ENCODE measurements around the gene ZNF410. TPM values are rescaled to one million over a fixed set of nuclear protein-coding genes. Genes with fewer than 3 reads are reported as not detected.
A peak's percentile ranks its signal among the peaks of the same experiment; 100 is the strongest.

The ZNF410 gene
- polyA plus RNA-seq, 4 donors: 51.7 to 62.0 (median 58.1) TPM

GRCh38 chr14:73945159-73945670 lies 58.6 kb downstream of the ZNF410 start:
- no peak for DNase-seq (ENCODE audit: low read depth in 4 of 4, low spot score in 3 of 4)

GRCh38 chr14:73949752-73950734 lies 63.4 kb downstream of the ZNF410 start, which contains the start of the genes COQ6 and FAM161B:
Gene COQ6 (plus strand): TSS chr14:73950302. CDS start chr14:73950333, 31 bp downstream.
Gene FAM161B (minus strand): TSS chr14:73950094. CDS start chr14:73950026, 68 bp downstream.
- peak; percentile 89 to 96 (median 94) for DNase-seq (ENCODE audit: low read depth in 4 of 4, low spot score in 3 of 4)

GRCh38 chr14:73953731-73954130 lies 67.1 kb downstream of the ZNF410 start:
- DNase-seq (ENCODE audit: low read depth in 4 of 4, low spot score in 3 of 4): no peak

GRCh38 chr14:73955674-73956073 lies 69.0 kb downstream of the ZNF410 start:
- DNase-seq (ENCODE audit: low read depth in 4 of 4, low spot score in 3 of 4): no peak

GRCh38 chr14:73958591-73958990 lies 71.9 kb downstream of the ZNF410 start:
- DNase-seq (ENCODE audit: low read depth in 4 of 4, low spot score in 3 of 4): no peak

GRCh38 chr14:73961192-73961591 lies 74.5 kb downstream of the ZNF410 start:
- DNase-seq (ENCODE audit: low read depth in 4 of 4, low spot score in 3 of 4): no peak

- no peak for DNase-seq (ENCODE audit: low read depth in 4 of 4, low spot score in 3 of 4)
Measured at GRCh38 chr14:73965216-73965615, 78.6 kb downstream of the ZNF410 start.

- DNase-seq (ENCODE audit: low read depth in 4 of 4, low spot score in 3 of 4): no peak
Measured at GRCh38 chr14:73968885-73969284, 82.2 kb downstream of the ZNF410 start.

GRCh38 chr14:73973497-73973896 lies 86.8 kb downstream of the ZNF410 start:
- no peak for DNase-seq (ENCODE audit: low read depth in 4 of 4, low spot score in 3 of 4)

GRCh38 chr14:73976125-73976524 lies 89.5 kb downstream of the ZNF410 start:
- DNase-seq (ENCODE audit: low read depth in 4 of 4, low spot score in 3 of 4): no peak

GRCh38 chr14:73977896-73978295 lies 91.2 kb downstream of the ZNF410 start:
- no peak for DNase-seq (ENCODE audit: low read depth in 4 of 4, low spot score in 3 of 4)

Other genes with a start within 250 kb of the ZNF410 start
- 10 to 100 TPM; 18.9 to 28.4 (median 25.1) TPM for gene DNAL1, start 241.9 kb upstream of the ZNF410 start, polyA plus RNA-seq (ENCODE audit: insufficient read length in 4 of 4)
- 100 to 1,000 TPM in 2 of 4 donors, 10 to 100 TPM in 2; 94.8 to 101 (median 98.2) TPM for gene PNMA1, start 172.5 kb upstream of the ZNF410 start, polyA plus RNA-seq (ENCODE audit: insufficient read length in 4 of 4)
- gene PTGR2, start 35.0 kb upstream of the ZNF410 start, polyA plus RNA-seq (ENCODE audit: insufficient read length in 4 of 4): 10 to 100 TPM; 23.1 to 34.0 (median 30.2) TPM
- gene FAM161B, start 63.2 kb downstream of the ZNF410 start, polyA plus RNA-seq (ENCODE audit: insufficient read length in 4 of 4): 10 to 100 TPM; 12.8 to 15.8 (median 14.1) TPM
- 10 to 100 TPM; 28.1 to 30.2 (median 29.9) TPM for gene COQ6, start 63.4 kb downstream of the ZNF410 start, polyA plus RNA-seq (ENCODE audit: insufficient read length in 4 of 4)
- gene ENTPD5, start 132.4 kb downstream of the ZNF410 start, polyA plus RNA-seq (ENCODE audit: insufficient read length in 4 of 4): 10 to 100 TPM; 42.9 to 56.7 (median 53.2) TPM
- gene BBOF1, start 132.5 kb downstream of the ZNF410 start, polyA plus RNA-seq (ENCODE audit: insufficient read length in 4 of 4): 10 to 100 TPM; 12.9 to 19.3 (median 16.2) TPM
- 100 to 1,000 TPM in 2 of 4 donors, 10 to 100 TPM in 2; 92.8 to 134 (median 101) TPM for gene ALDH6A1, start 197.6 kb downstream of the ZNF410 start, polyA plus RNA-seq (ENCODE audit: insufficient read length in 4 of 4)
- gene LIN52, start 198.1 kb downstream of the ZNF410 start, polyA plus RNA-seq (ENCODE audit: insufficient read length in 4 of 4): 10 to 100 TPM; 16.6 to 19.4 (median 19.4) TPM